ENCODE data around the gene PLD3.

The PLD3 gene

DNA sequence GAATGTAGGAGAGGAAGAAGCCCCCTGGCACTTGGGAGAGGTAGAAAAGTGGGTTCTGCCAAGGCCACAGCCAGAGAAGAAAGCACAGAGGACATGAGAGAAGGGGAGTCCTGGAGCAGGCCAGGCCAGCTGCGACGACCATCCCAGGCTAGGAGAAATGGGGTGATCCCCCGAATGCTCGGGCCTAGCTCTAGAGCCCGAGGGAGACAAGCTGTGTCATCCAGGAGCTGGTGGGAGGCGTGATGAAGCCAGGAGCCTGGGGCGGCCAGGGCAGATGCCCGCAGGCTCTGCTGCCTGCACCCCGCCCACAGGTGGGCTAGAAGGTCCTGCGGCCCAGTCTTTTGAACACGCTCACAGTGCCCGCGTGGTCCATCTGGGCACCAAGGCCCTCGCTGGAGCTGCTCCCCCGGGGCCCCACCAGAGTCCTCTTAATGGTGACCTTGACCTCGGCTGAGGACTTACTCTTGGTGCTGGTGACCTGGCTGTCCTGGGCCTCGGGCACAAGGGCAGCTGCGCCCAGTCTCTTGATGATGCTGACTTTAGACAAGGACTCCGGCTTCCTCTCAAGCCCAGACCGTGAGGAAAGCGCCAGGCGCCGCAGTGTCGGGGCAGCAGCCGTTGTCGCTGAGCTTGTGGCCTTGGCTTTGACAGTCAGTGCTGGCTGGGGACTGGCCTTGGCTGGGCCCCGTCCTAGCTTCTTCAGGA is 26.8 kb upstream of the PLD3 start:
- no peaks in the 10 kb centered on the region for H3K27me3 ChIP-seq (ENCODE audit: insufficient read depth, poor library complexity, severe bottlenecking)
- H3K36me3 ChIP-seq (ENCODE audit: low read depth) = peaks cover 49% of the 10 kb centered on the region
- H3K4me3 ChIP-seq (ENCODE audit: severe bottlenecking) = no peak overlapping the region
- H3K9me3 ChIP-seq (ENCODE audit: severe bottlenecking) = no peaks in the 10 kb centered on the region
- no peak for DNase-seq (ENCODE audit: low spot score)
- no peak for ATAC-seq (ENCODE audit: low read depth)
- TF ChIP-seq CTCF (IDR thresholded peaks at IDR 0.05; ENCODE audit: poor library complexity, severe bottlenecking) = no peak
- no peak overlapping the region for H3K27ac ChIP-seq (ENCODE audit: poor library complexity, severe bottlenecking)
- H3K4me1 ChIP-seq (ENCODE audit: insufficient read depth, poor library complexity, severe bottlenecking) = no peaks in the 10 kb centered on the region

DNA sequence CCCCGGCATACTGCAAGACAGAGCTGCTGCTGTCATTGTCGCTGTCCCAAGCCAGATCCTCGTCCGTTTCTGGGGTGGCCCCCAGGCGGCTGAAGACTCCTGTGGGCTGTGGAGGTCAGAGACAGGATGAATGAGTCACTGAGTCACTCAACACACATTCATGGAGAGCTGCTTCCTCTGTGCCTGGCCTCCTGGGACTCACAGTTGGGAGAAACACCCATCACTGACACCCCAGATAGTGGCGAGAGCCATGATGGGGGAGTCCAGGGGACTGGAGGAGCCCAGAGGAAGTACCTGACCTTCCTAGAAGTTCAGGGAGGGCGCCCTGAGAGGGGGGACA is 26.3 kb upstream of the PLD3 start:
- peaks cover 49% of the 10 kb centered on the region for H3K36me3 ChIP-seq (ENCODE audit: low read depth)
- H3K9me3 ChIP-seq (ENCODE audit: severe bottlenecking) = no peaks in the 10 kb centered on the region
- H3K27ac ChIP-seq (ENCODE audit: poor library complexity, severe bottlenecking) = no peak overlapping the region
- ATAC-seq (ENCODE audit: low read depth) (no peak), DNase-seq (ENCODE audit: low spot score) (no peak)
- H3K27me3 ChIP-seq (ENCODE audit: insufficient read depth, poor library complexity, severe bottlenecking) = no peaks in the 10 kb centered on the region
- no peak overlapping the region for H3K4me3 ChIP-seq (ENCODE audit: severe bottlenecking)
- no peaks in the 10 kb centered on the region for H3K4me1 ChIP-seq (ENCODE audit: insufficient read depth, poor library complexity, severe bottlenecking)
- no peak for TF ChIP-seq CTCF (IDR thresholded peaks at IDR 0.05; ENCODE audit: poor library complexity, severe bottlenecking)

DNA sequence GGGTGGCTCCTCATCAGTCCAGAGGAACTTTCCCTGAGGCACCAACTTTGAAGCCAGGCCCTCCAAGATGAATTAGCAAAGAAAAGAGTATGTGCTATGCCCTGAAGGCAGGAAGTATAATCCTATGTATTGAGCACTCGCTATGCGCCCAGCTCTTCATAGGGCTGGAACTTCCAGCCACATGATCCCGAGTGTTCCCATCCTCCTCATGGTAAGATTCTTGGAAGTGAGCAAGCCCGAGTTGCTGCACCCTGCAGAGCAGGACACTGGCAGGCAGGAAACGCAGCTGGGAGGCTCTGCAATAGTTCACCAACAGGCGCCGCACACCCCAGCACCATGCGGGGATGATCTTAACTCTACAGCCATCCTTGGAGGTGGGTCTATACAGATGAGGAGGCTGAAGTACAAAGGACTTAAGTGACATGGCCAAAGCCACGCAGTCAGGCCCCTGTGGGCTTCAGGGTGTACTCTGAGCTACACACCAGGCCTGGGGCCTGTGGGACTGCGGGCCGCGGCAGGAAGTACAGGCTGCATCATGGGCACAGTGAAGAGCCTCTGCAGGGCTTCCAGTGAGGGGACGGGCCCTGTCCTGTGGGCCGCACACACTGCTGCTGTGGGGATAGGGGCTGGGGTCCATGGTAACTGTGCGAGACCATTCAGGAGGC is 25.4 kb upstream of the PLD3 start:
- no peaks in the 10 kb centered on the region for H3K9me3 ChIP-seq (ENCODE audit: severe bottlenecking)
- peaks cover 49% of the 10 kb centered on the region for H3K36me3 ChIP-seq (ENCODE audit: low read depth)
- no peaks in the 10 kb centered on the region for H3K27me3 ChIP-seq (ENCODE audit: insufficient read depth, poor library complexity, severe bottlenecking)
- TF ChIP-seq CTCF (IDR thresholded peaks at IDR 0.05; ENCODE audit: poor library complexity, severe bottlenecking) = no peak
- ATAC-seq (ENCODE audit: low read depth) (no peak), DNase-seq (ENCODE audit: low spot score) (no peak)
- H3K4me3 ChIP-seq (ENCODE audit: severe bottlenecking) = no peak overlapping the region
- no peak overlapping the region for H3K27ac ChIP-seq (ENCODE audit: poor library complexity, severe bottlenecking)
- H3K4me1 ChIP-seq (ENCODE audit: insufficient read depth, poor library complexity, severe bottlenecking) = no peaks in the 10 kb centered on the region

DNA sequence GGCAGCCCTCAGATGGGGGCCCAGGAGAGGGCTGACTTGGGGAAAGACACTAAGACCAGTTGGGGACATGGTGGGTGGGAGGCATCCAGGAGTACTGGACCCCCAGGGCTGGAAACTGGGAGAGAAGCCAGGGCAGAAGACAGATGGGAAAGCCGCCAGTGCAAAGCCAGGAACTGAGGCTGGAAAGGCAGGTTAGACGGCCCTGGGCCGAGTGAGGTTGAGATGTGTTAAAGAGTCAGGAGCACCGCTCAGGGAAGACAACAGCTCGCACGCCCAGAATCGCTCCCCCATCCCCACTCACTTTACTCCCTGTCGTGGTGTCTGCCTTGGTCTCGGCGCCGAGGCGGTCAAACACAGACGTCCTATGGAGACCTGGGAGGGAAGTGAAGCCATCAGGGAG is 24.8 kb upstream of the PLD3 start:
- H3K9me3 ChIP-seq (ENCODE audit: severe bottlenecking) = no peaks in the 10 kb centered on the region
- no peak overlapping the region for H3K27ac ChIP-seq (ENCODE audit: poor library complexity, severe bottlenecking)
- no peak for ATAC-seq (ENCODE audit: low read depth)
- H3K27me3 ChIP-seq (ENCODE audit: insufficient read depth, poor library complexity, severe bottlenecking) = no peaks in the 10 kb centered on the region
- H3K4me1 ChIP-seq (ENCODE audit: insufficient read depth, poor library complexity, severe bottlenecking) = no peaks in the 10 kb centered on the region
- H3K4me3 ChIP-seq (ENCODE audit: severe bottlenecking) = no peak overlapping the region
- DNase-seq (ENCODE audit: low spot score) = no peak
- peaks cover 44% of the 10 kb centered on the region for H3K36me3 ChIP-seq (ENCODE audit: low read depth)
- no peak for TF ChIP-seq CTCF (IDR thresholded peaks at IDR 0.05; ENCODE audit: poor library complexity, severe bottlenecking)

DNA sequence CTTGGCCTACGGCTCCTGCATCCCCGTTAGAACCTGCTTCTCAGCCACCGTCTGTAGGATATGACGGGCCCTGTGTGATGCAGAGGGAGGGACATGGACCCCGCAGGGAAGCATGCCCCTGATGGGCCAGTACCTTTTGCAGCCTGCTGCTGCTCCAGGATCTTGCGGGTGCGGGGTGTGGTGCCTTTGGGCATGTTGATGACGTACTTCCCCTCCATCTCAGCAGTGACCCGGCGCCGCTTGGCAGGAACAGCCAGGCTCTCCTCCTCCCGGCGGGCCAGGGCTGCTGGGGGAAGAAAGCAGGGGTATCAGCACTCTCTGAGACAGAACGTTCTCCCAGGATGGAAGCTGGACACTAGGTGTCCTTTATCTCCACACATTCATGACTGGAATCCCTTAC is 22.3 kb upstream of the PLD3 start:
- ATAC-seq (ENCODE audit: low read depth) (no peak), DNase-seq (ENCODE audit: low spot score) (no peak)
- Histone ChIP-seq H3K36me3 (ENCODE audit: low read depth) (peaks cover 57% of the 10 kb centered on the region), H3K27ac (ENCODE audit: poor library complexity, severe bottlenecking) (no peak overlapping the region), H3K27me3 (ENCODE audit: insufficient read depth, poor library complexity, severe bottlenecking) (no peaks in the 10 kb centered on the region), H3K9me3 (ENCODE audit: severe bottlenecking) (no peaks in the 10 kb centered on the region), H3K4me1 (ENCODE audit: insufficient read depth, poor library complexity, severe bottlenecking) (no peaks in the 10 kb centered on the region), H3K4me3 (ENCODE audit: severe bottlenecking) (no peak overlapping the region)
- TF ChIP-seq CTCF (IDR thresholded peaks at IDR 0.05; ENCODE audit: poor library complexity, severe bottlenecking) = no peak
